HCEC 1CT (cell line): ENCODE measurements around the gene ARID3A.
A peak's percentile ranks its signal among the peaks of the same experiment; 100 is the strongest.
"Not testable (repeated sequence)": the region's sequence is repeated elsewhere in the genome, so short reads cannot be mapped to it uniquely, and the experiment has no call there.

Experiments used
- DNase-seq: peaks from one replicate; pipeline ENCODE4 v3.0.0-alpha.2; 2017

The ARID3A gene

DNA sequence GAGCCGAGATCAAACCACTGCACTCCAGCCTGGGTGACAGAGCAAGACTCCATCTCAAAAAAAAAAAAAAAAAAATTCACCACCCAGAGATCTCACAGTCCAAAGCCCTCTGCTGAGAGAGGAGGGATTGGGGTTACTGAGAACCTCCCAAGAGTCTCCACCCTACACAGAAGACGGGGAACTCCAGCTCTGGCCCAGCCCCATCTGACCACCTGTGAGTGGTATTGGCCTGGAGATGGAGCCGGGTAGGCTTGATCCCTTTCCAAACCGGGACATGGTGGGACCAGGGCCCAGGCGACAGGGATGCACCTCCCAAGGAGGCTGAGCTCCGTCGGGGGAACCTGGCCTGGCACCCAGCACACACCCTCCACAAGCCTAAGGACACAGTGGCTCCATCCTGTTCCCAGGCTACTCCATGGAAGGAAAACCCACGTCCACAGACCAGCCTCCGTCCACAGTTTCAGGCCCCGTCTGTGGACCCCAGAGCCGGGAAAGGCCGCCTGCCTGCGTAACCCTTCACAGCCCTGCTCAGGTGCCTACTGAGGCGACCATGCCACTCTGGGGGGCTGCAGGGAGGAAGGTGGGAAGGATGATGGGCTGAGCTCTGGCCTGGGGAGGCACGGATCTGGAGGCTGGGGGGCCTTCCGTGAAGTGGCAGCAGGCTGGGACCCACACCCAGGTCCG, 93.2 kb downstream of the ARID3A start:
- DNase-seq: no peak

GRCh38 chr19:1019616-1019961, 93.8 kb downstream of the ARID3A start:
- DNase-seq: no peak

GRCh38 chr19:1019980-1020867, 94.4 kb downstream of the ARID3A start:
- DNase-seq: no peak

GRCh38 chr19:1020868-1021425, 95.1 kb downstream of the ARID3A start, which contains the start of gene TMEM259:
TSS of gene TMEM259 (minus strand) at chr19:1021123. CDS start at chr19:1020996, 127 bp downstream.
- peak; percentile 98 for DNase-seq

DNA sequence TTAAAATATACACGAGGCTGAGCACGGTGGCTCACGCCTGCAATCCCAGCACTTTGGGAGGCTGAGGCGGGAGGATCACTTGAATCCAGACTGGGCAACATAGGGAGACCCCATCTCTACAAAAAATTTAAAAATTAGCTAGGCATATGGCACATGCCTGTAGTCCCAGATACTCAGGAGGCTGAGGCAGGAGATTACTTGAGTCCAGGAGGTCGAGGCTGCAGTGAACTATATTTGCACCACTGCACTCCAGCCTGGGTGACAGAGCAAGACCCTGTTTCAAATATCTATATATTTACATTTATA, 98.0 kb downstream of the ARID3A start:
- not testable (repeated sequence) for DNase-seq

GRCh38 chr19:1025080-1025479, 99.2 kb downstream of the ARID3A start:
- DNase-seq: not testable (repeated sequence)
